Small intestine (tissue), 16 donors: Measurements from ENCODE around the gene PYCARD. TPM values are rescaled to one million over a fixed set of nuclear protein-coding genes. Genes with fewer than 3 reads are reported as not detected.
"Not testable (repeated sequence)": the region's sequence is repeated elsewhere in the genome, so short reads cannot be mapped to it uniquely, and the experiment has no call there.

Experiments
- DNase-seq, 2 donors: peaks; one replicate each; pipeline versions ENCODE4 v3.0.0 to v3.0.0-alpha.2; 2013
- FAIRE-seq: peaks from 2 replicates; lab custom pipeline; 2012; peaks lifted over from hg19 to GRCh38; lab: Jason Lieb, UNC
- H3K27ac ChIP-seq, 3 donors: one replicate each; pipeline ENCODE4 v1.5.1; 2013; ENCODE audit warnings: low read length in 2 of 3, mild to moderate bottlenecking in 2 of 3, control low read depth in 1 of 3, inconsistent platforms in 1 of 3, low read depth in 1 of 3, moderate library complexity in 1 of 3
- H3K27me3 ChIP-seq, 3 donors: one replicate each; pipeline ENCODE4 v1.6.1; 2013; ENCODE audit warnings: low read length in 3 of 3, inconsistent platforms in 1 of 3; ENCODE audit not compliant: control insufficient read depth in 3 of 3, insufficient read depth in 3 of 3
- H3K36me3 ChIP-seq, 3 donors: one replicate each; pipeline ENCODE4 v1.6.1; 2013; ENCODE audit warnings: low read length in 3 of 3, inconsistent platforms in 1 of 3, low read depth in 1 of 3, mild to moderate bottlenecking in 1 of 3, moderate library complexity in 1 of 3; ENCODE audit not compliant: control insufficient read depth in 3 of 3, insufficient read depth in 2 of 3
- H3K4me1 ChIP-seq, 3 donors: one replicate each; pipeline ENCODE4 v1.6.1; 2013; ENCODE audit warnings: low read length in 2 of 3, inconsistent platforms in 1 of 3, low read depth in 1 of 3, mild to moderate bottlenecking in 1 of 3, moderate library complexity in 1 of 3; ENCODE audit not compliant: control insufficient read depth in 3 of 3, insufficient read depth in 2 of 3
- H3K4me3 ChIP-seq, 3 donors: one replicate each; pipeline ENCODE4 v1.5.1; 2013; ENCODE audit warnings: low read length in 3 of 3, control low read depth in 1 of 3, inconsistent platforms in 1 of 3, low read depth in 1 of 3, mild to moderate bottlenecking in 1 of 3, moderate library complexity in 1 of 3
- H3K9me3 ChIP-seq, 2 donors: one replicate each; pipeline ENCODE4 v1.6.1; 2013; ENCODE audit warnings: low read depth in 1 of 2, low read length in 1 of 2; ENCODE audit not compliant: control insufficient read depth in 2 of 2, insufficient read depth in 1 of 2
- WGBS, 3 donors: extraction: QIAGEN DNeasy Blood & Tissue Kit; methylation state at CpG; one replicate each; pipeline ENCODE4 v1.1.7; 2013; 5-methylcytosine and 5-hydroxymethylcytosine counted together
- long read RNA-seq, 10 donors: transcript quantifications; one replicate each; lab custom pipeline, GENCODE V29; 2026
- polyA plus RNA-seq, 4 donors: library from polyadenylated mRNA; stranded (reverse) in 3 of 4; unstranded in 1 of 4; fragments of 200-250 nt in 3 of 4; fragments of 120-200 nt in 1 of 4; gene quantifications; one replicate each; pipeline versions ENCODE4 v1.2.1 to v1.2.3, GENCODE V29; 2013
- donor health status: healthy with polysubstance abuse.
- donor health status: control.
- donor health status: control.
- donor health status: Bipolar disorder and iron deficiency.
- donor health status: healthy.

PYCARD gene
- 100 to 1,000 TPM in 3 of 4 donors, 10 to 100 TPM in 1; 47.1 to 247 (median 170) TPM for polyA plus RNA-seq
- long read RNA-seq, donor 1, result 0 reads
- long read RNA-seq, donor 2, transcript PYCARD-202 (2 exons, 696 nt), result minor isoform, 5 of 21 reads
- long read RNA-seq, donor 2, transcript PYCARD-201 (3 exons, 990 nt), result major isoform, 16 of 21 reads
- long read RNA-seq, donor 2, partial matches to known transcripts, result 0 of 21 reads
- long read RNA-seq, donor 2, other reads (novel, unspliced or antisense), result 0 of 21 reads
- long read RNA-seq, donor 3, transcript PYCARD-201 (3 exons, 990 nt), result major isoform, 32 of 46 reads
- long read RNA-seq, donor 3, partial matches to known transcripts, result 8 of 46 reads
- long read RNA-seq, donor 3, other reads (novel, unspliced or antisense), result 0 of 46 reads
- long read RNA-seq, donor 4, partial matches to known transcripts, result 0 of 3 reads
- long read RNA-seq, donor 4, other reads (novel, unspliced or antisense), result 0 of 3 reads
- long read RNA-seq, donor 5, transcript PYCARD-201 (3 exons, 990 nt), result major isoform, 14 of 23 reads
- long read RNA-seq, donor 5, partial matches to known transcripts, result 7 of 23 reads
- long read RNA-seq, donor 5, other reads (novel, unspliced or antisense), result 0 of 23 reads
- long read RNA-seq, donor 6, transcript PYCARD-201 (3 exons, 990 nt), result major isoform, 31 of 40 reads
- long read RNA-seq, donor 6, partial matches to known transcripts, result 5 of 40 reads
- long read RNA-seq, donor 6, other reads (novel, unspliced or antisense), result 0 of 40 reads
- long read RNA-seq, donor 7, transcript PYCARD-201 (3 exons, 990 nt), result major isoform, 8 of 8 reads
- long read RNA-seq, donor 7, partial matches to known transcripts, result 0 of 8 reads
- long read RNA-seq, donor 7, other reads (novel, unspliced or antisense), result 0 of 8 reads
- long read RNA-seq, donor 8, partial matches to known transcripts, result 0 of 3 reads
- long read RNA-seq, donor 8, other reads (novel, unspliced or antisense), result 0 of 3 reads
- long read RNA-seq, donor 9, transcript PYCARD-201 (3 exons, 990 nt), result major isoform, 9 of 10 reads
- long read RNA-seq, donor 9, partial matches to known transcripts, result 0 of 10 reads
- long read RNA-seq, donor 9, other reads (novel, unspliced or antisense), result 0 of 10 reads
- long read RNA-seq, donor 10, transcript PYCARD-201 (3 exons, 990 nt), result major isoform, 23 of 25 reads
- long read RNA-seq, donor 10, partial matches to known transcripts, result 0 of 25 reads
- long read RNA-seq, donor 10, other reads (novel, unspliced or antisense), result 0 of 25 reads

DNA sequence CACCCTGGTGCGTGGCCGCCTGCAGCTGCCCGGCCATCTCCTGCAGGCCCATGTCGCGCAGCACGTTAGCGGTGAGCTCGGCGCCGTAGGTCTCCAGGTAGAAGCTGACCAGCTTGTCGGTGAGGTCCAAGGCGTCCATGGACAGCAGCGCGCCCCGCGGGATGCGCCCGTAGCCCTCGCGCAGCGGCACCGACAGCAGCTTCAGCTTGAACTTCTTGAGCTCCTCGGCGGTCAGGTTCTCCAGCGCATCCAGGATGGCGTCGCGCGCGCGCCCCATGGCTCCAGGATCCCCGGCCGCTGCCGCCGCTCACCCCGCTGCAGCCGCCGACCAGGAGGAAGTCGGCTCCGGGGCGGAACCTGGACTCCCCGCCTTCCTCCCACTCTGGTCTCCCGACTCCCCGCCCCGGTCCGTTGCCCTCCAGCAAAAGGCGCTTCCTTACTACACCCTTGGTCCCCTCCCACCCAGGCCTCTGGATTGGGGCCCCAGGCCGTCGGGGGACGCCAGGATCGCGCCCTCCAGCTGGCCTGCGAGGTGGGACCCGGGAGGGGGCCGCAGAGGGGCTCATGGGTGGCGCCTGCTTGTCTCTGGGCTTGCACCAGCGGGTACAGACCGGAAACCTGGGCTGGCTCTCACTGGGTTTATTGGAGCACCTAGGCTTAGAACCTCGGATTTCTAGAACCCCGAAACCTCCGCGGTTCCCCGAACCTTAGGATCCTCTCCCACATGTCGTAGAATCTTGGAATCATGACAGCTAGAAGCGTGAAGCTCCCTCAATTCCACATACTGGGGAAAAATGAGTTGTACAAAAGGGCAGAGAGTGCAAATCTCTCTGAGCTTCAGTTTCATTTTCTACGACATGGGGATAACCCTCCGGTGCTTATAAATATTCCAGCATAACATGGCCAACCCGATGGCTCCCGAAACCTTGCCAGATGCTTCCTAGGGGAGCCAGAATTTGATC is at the start of gene PYCARD:
TSS of gene PYCARD (minus strand) at position 347 of the 962 bp plus-strand sequence. CDS start at position 277, 70 bp downstream.
- 2 to 5% (median 4%) methylated on average over 63 to 69 of the region's 69 CpGs for WGBS, 3 donors
- peak within 1 kb of the TSS; percentile 71 to 95 (median 82) for H3K27ac ChIP-seq
- no peak for FAIRE-seq

DNA sequence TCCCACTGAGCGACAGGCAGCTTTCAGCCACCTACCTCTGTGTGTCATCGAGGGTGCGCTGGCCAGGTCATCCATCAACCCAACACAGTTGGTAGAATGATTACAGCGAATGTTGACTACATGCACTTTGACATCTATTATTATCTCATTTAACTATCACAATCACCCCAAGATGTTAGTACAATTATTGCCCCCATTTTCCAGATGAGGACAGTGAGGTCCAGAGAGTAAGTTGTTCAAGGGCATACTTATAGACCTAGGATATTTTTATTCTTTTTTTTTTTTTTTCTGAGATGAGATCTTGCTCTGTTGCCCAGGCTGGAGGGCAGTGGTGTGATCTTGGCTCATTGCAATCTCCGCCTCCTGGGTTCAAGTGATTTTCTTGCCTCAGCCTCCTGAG is 48.9 kb upstream of the PYCARD start:
- FAIRE-seq (no peak), DNase-seq (no peak)
- H3K27ac ChIP-seq, result no peak overlapping the region
- H3K9me3 ChIP-seq, result no peaks in the 10 kb centered on the region
- H3K4me1 ChIP-seq, result peaks cover 0 to 9% (median 2%) of the 10 kb centered on the region in 3 donors
- no peak overlapping the region for H3K4me3 ChIP-seq
- no peaks in the 10 kb centered on the region for H3K27me3 ChIP-seq
- 95 to 99% (median 96%) methylated on average over 5 of the region's 5 CpGs for WGBS, 3 donors
- no peaks in the 10 kb centered on the region for H3K36me3 ChIP-seq

More for the DNA sequence above, at the start of gene PYCARD:
- Histone ChIP-seq H3K36me3 (peaks cover 0 to 15% (median 0%) of the 10 kb centered on the region in 3 donors), H3K27me3 (no peaks in the 10 kb centered on the region), H3K9me3 (no peaks in the 10 kb centered on the region), H3K4me1 (peaks cover 0 to 24% (median 13%) of the 10 kb centered on the region in 3 donors), H3K4me3 (peak within 1 kb of the TSS; percentile 66 to 79 (median 70))
- peak; percentile 79 to 87 for DNase-seq

DNA sequence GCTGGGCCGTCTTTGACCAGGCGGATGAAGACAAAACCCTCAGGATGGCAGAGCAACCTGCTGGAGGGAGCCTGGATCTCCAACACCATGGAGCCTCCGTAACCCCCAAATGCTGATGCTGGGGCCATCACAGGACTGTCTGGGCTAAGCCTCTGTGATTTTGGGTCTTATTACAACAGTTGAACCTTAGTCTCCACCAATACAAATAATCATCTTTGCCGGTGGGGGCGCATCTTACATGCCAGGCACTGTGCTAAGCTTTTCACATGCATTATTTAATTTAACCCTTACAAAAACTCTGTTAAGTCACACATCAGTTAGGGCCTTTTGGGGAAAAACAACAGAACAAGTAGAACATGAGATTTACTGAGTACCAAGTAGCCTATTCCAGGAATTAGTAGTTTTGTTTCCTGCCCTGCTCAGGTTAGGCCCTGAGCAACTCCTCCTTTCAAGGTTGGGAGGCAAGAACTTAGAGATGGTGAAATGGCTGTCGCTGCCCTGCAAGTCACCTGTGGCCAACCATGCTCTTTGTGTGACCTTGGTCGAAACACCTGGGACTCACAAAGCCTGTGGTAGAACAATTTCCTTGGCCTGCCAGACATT is 48.3 kb upstream of the PYCARD start:
- Histone ChIP-seq H3K4me1 (peaks cover 0 to 9% (median 2%) of the 10 kb centered on the region in 3 donors), H3K9me3 (no peaks in the 10 kb centered on the region), H3K27me3 (no peaks in the 10 kb centered on the region), H3K27ac (no peak overlapping the region), H3K4me3 (no peak overlapping the region), H3K36me3 (no peaks in the 10 kb centered on the region)
- DNase-seq, result no peak
- no peak for FAIRE-seq
- 85 to 88% (median 87%) methylated on average over 7 of the region's 7 CpGs for WGBS, 3 donors

DNA sequence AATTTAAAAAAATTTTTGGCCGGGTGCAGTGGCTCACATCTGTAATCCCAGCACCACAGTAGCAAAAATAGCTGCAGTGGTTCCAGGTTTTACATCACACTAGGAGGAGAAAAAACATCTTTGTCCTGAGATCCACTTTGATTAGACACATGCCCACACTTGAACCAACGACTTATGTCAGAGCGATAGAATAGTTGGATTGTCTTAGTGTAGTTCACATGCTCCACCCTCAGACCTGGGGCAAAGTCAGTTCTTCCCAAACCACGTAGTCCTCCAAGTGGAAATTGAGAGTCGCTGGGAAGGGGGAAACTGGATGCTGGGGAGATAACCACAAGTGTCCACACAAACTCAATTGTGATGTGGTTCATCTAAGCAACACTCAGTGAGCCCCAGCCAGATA is 45.8 kb upstream of the PYCARD start:
- Histone ChIP-seq H3K27me3 (no peaks in the 10 kb centered on the region), H3K9me3 (no peaks in the 10 kb centered on the region), H3K27ac (no peak overlapping the region), H3K4me3 (no peak overlapping the region), H3K36me3 (no peaks in the 10 kb centered on the region), H3K4me1 (peaks cover 0 to 5% (median 2%) of the 10 kb centered on the region in 3 donors)
- FAIRE-seq, result no peak
- 42 to 77% (median 62%) methylated on average over 5 of the region's 5 CpGs for WGBS, 3 donors
- no peak for DNase-seq

DNA sequence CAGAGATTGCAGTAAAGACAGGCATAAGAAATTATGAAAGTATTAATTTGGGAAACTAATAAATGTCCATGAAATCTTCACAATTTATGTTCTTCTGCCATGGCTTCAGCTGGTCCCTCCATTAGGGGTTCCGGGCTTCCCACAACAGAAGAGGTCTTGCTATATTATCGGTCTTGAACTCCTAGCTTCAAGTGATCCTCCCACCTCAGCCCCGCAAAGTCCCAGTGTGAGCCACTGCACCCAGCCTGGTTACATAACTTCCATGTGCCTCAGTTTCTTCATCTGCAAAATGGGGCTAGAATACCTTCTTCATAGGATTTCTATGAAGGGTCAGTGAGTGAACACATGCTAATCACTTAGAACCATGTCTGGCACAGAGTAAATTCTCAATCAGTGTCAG is 43.7 kb upstream of the PYCARD start:
- H3K27me3 ChIP-seq, result no peaks in the 10 kb centered on the region
- H3K9me3 ChIP-seq, result no peaks in the 10 kb centered on the region
- 87 to 96% (median 94%) methylated on average over 3 of the region's 3 CpGs for WGBS, 3 donors
- FAIRE-seq (no peak), DNase-seq (no peak)
- H3K27ac ChIP-seq, result no peak overlapping the region
- no peaks in the 10 kb centered on the region for H3K36me3 ChIP-seq
- H3K4me3 ChIP-seq, result no peak overlapping the region
- no peaks in the 10 kb centered on the region for H3K4me1 ChIP-seq

DNA sequence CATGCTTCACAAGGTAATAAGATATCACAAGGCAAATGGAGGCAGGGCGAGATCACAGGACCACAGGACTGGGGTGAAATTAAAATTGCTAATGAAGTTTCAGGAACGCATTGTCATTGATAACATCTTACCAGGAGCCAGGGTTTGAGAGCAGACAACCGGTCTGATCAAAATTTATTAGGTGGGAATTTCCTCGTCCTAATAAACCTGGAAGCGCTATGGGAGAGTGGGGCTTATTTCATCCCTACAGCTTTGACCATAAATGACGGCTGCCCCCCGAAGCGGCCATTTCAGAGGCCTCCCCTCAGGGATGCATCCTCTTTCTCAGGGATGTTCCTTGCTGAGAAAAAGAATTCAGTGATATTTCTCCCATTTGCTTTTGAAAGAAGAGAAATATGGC is 43.0 kb upstream of the PYCARD start:
- DNase-seq, H3K9me3 ChIP-seq, FAIRE-seq, H3K4me1 ChIP-seq, H3K27me3 ChIP-seq, H3K36me3 ChIP-seq, H3K27ac ChIP-seq, H3K4me3 ChIP-seq: not testable (repeated sequence)
- 49 to 73% (median 69%) methylated on average over 8 of the region's 8 CpGs for WGBS, 3 donors
